Activated CD8-positive, alpha-beta memory T cell treated with anti-CD3 and anti-CD28 coated beads, Interleukin-2, amount 50 U/mL, for 1 hour (primary cell): ENCODE data around the gene CANT1.

ENCODE experiments used
- DNase-seq: peaks from one replicate; pipeline ENCODE4 v3.0.0-alpha.2; 2020; ENCODE audit errors: extremely low read depth

CANT1 gene

GRCh38 chr17:78995761-78996451 lies 13.7 kb downstream of the CANT1 start:
- no peak for DNase-seq

DNA sequence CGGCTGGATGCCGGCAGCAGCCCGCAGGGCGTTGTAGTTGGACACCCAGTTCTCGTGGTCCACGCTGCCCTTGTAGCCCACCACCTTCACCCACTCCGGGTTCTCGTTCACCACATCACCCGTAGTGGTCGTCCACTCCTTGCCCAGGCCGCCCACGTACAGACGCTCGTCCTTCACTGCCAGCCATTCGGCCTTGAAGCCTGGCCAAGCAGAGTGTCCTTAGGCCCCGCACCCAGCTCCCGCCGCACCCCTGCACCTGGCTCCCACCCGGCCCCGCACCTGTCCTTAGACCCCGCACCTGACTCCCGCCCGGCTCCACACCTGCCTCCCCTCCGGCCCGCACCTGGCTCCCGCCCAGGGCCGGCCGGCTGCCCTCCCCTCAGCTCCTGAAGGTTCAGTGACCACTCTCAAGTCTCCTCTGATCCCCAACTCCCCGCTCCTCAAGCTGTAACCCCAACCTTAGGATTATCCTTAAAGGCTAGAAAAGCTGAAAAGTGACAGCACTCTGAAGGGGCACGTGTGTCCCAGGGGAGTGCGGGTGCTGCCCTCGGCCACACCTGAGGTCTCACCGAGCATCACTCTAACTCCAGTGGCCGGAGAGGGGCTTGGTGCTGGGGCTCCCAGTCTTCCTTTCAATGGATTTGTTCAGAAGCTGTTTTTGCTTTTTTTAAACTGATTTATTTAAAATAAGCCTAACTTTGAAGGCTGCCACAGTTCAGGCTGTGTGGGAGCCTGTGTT lies 14.4 kb downstream of the CANT1 start:
- DNase-seq = no peak

DNA sequence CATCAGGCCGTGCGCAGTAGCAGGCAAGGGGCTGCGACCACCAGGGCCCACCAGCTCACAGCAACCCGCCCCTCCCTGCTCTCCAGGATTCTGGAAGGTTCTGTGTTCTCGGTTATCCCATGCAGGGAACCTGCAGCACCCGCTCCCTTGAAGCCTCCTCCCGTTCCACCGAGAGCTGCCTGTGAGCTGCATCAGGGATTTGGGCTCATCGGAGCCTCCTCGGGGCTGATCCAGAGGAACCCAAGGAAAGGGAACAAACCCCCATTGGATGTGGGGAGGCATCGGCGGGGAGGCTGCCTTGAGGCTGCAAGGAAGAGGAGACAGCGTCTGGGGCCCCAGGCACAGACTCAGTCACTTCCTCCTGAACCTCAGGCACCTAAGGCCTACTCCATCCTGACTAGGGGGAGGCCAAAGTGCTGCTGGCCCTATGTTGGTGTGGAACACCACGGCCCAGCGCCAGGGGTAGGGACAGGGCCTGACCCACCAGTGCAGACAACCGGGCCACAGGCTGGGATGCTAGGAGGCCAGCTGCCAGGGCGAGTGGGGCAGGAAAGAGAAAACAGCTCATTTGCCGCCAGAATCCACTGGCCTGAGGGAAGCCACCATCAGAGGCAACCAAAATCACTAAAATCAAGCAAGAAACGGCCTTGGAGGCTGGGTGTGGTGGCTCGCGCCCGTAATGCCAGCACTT lies 15.4 kb downstream of the CANT1 start:
- DNase-seq = no peak

DNA sequence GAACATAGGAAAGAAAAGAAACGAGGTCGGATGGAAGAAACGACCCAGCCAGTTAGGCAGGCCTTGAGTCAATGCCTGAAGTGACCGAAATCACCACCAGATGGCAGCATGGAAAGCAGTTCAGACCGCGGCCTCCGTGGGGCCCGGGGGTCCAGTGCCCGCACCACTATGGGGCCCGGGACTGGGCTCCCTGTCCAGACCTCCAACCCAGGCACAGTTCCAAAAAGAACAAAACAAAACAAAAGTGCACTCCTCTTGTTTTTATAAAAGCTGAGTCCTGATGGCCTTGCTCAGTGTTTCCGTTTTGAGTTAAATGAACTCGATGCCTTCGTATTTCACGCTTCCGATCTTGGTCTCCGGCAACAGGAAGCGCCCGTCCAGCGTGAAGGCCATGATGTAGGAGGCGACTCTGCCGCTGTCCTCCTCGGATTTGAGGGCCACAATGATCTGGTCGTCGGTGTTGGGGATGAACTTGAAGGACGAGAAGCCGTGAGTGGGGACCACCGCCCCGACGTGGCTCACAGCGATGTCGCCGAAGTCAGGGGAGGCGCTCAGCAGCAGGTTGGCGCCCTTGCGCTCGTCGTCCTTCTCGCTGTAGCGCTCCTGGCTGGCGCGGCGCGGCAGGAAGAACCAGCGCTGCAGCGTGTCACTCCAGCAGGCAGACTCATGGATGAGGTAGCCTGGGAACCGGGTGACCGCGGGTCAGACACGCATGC lies 16.2 kb downstream of the CANT1 start:
- DNase-seq = no peak

GRCh38 chr17:78992542-78993212 lies 16.9 kb downstream of the CANT1 start:
- DNase-seq = no peak

DNA sequence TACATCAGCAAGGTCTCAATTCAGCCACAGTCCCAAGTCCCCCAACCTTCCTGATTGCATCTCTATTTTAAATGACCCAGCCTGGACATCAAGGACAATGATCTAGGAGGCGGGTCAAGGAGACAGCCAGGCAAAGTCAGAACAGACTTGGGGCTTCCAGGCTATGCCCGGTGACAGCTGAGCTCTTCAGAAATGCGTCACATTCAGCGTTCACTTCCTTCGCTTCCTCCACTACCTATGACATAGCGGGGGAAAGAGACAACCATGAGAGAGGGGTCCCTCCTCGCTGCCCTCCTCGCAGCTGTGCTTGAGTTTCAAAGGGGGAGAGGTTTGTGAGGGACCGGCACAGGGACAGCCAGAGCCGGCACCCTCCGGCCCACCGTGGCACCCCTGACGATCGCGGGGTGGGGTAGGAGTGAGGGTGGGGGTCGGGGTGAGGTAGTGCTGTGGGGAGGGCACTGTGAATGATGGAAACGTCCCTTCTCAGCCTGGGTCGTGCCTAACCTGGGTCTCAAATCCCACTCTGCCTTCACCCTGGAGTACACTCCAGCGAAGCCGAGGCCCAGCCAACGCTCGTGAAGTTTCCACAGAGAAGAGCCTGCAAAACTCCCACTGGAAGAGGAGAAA lies 17.5 kb downstream of the CANT1 start:
- no peak for DNase-seq

GRCh38 chr17:78991017-78991738 lies 18.4 kb downstream of the CANT1 start:
- no peak for DNase-seq

DNA sequence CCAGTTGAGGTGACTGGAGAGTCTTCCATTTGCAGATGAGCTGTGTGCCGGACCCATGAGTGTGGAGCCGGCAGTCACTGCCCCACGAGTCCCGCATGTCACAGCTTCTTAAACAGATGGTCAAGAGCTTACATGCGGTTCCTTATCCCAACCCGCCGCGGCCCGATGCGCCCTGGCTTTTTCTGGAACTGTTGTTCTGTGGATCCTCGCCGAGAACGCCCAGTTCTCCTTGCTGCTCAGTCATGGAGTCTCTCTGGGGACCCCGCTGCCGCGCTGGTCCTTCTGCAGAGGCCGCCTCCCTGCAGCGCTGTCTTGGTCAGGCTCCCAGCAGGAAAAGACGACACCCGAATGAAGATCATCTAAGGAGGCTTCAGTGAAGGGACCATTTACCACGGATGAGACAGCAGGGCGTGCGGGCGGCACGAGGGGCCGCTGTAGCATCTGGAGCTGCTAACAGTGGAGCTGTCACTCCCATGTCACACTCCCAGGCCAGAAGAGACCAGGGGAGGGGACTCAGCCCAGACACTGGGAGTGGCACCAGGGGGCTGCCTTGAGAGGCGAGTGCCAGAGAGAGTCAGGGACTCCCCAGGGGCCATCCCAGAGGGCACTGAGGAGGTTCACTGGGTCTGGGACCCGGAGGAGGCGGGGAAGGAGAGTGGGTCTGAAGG lies 19.1 kb downstream of the CANT1 start:
- no peak for DNase-seq

GRCh38 chr17:78988152-78988551 lies 21.4 kb downstream of the CANT1 start:
- DNase-seq = no peak

DNA sequence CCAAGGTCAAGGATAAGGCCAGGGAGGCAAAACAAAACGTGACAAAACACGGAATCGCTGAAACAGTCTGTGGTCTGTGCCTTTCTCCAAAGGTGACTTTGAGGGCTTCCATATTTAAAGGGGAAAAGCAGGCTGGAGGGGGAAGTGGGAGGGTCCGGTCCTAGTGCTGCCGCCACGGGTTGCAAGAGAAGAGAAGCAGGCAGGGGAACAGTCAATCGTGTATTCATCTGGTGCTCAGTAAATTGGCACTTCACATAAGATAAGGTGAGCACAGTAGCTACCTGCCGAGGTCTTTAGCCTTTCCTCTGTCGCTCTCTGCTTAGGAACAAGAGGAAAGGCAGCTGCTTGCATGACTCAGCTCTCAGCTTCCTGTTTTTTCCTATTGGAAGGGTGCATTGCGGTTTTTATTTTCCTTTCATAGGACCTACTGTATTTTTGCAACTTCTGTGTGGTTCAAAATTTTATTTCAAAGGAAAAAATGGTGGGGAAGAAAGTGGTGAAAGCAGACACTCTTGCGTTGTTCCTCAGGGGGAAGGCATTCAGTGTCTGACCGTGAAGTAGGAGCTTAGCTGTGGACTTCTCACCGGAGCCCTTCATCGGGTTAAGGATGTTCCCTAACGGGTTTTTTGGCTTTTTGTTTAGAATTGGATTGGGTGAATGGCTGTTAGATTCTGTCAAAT lies 22.8 kb downstream of the CANT1 start:
- DNase-seq = no peak

DNA sequence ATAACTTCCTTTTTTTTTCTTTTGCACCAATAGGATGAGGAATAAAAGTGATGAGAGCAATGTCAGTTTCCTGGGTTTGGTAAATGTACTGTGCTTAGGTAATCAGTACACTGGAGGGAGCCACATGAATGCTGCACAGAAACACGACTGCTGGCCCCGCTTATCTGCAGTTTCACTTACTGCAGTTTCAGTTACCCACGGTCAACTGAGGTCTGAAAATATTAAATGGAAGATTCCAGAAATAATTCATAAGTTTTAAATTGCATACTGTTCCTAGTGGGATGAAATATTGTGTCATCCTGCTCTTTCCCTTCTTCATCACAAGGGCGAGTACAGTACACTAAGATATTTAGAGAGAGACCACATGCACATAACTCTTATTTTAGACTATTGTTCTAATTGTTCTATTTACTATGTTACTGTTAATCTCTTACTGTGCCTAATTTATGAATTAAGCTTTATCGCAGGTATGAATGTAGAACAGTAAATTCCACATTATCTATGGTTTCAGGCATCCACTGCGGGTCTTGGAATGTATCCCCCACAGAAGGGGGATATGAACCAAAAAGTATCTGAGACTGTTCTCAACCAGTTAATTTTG lies 23.4 kb downstream of the CANT1 start:
- DNase-seq = no peak

DNA sequence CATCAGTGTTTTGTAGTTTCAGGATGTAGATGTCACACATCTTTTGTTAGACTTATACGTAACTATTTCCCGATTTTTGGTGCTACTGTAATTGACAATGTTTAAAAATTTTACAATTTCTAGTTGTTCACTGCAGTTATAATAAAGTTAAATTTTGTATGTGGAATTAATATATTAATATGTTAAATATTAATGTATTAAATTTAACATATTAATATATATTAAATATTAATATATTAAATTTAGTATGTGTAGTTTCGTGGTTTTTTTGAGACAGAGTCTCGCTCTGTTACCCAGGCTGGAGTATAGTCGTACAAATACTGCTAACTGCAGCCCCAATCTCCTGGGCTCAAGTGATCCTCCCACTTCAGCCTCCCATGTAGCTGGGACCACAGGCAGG lies 24.2 kb downstream of the CANT1 start:
- DNase-seq = no peak

DNA sequence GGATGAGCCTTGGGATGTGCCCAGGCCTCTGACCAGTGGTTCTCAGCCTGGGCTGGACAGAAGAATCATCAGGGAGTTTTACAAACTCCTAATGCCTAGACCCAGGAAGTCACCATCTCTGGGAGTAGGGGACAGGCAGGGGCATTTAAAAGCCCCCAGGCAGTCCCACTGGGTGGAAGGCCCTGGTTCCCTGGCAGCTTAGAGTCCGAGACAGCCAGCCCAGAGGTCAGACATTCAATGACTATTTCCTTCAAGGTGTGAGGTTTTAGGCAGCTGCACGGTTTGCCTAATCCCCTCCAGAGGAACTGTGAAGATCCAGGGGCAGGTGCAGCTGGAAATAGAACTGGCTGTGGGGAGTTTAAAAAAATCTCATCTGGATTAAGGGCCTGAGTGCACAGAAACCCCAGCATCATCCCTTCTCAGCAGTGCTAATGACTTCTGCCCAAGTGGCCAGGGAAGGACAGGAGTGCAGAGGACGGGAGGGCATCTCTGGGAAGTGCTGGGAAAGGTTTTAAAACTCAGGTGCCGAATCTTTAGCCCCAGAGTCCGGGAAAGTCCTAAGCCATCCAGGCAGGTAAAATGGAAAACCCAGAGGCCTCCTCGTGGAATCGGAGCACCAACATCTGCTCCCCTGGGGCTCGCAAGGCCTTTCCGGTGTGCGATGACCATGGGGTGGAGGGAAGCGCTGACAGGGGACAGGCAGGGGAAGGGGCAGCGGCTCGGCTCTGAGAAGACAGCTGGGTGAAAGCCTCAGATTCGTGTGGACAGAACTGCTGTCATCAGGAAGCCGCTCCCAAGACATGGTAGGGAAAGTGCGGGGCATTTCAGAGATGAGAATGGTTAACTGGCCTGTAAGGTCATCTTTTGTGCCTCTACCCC lies 28.3 kb downstream of the CANT1 start:
- DNase-seq = no peak

- DNase-seq = no peak
These were observed 29.0 kb downstream of the CANT1 start for GRCh38 chr17:78980624-78980972.

- no peak for DNase-seq
These were observed 29.6 kb downstream of the CANT1 start, which contains the start of gene LGALS3BP for GRCh38 chr17:78979780-78980623. LGALS3BP (minus strand) TSS chr17:78979923; CDS start chr17:78977191, 2,732 bp downstream.

DNA sequence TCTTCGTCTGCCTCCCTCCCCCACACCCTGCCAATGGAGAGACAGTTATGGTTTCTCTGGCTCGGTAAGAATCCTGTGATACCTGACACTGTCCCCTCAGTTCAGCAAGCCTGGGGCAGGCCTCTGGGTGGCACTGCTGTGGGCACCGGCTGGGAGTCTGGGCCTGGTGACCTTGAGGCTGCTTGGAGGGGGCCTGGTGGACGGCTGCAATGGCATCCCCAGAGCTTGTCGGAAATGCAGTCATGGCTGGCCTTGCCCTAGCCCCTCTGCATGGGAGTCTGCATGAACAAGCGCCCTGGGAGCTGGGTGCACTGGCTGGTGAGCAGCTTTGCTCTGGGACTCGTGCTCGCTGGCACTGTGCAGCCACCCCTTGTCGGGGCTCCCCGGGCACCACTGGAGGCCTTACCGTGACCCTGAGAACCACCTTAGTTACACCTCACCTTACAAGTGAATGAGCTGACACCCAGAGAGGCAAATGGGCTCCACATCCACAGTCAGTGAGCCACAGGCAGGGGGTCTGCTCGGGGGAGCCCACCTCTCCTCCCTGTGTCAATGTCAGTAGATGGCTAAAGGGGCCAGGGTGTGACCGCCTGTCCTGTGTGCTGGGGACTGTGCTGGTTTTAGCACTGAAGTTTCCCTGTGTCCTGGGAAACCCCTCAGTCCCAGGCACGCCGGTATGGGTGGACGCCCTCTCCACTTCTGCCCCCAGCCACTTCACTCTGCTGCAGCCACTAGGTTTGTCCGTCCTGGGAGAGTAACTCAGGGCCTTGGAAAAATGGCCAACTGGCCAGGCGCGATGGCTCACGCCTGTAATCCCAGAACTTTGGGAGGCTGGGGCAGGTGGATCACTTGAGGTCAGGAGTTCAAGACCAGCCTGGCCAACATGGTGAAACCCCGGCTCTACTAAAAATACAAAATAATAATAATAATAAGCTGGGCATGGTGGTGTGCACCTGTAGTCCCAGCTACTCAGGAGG lies 31.3 kb downstream of the CANT1 start:
- no peak for DNase-seq
